ENCODE measurements around the gene USP48. TPM values are rescaled to one million over a fixed set of nuclear protein-coding genes. Genes with fewer than 3 reads are reported as not detected.
A peak's percentile ranks its signal among the peaks of the same experiment; 100 is the strongest.
"Not testable (repeated sequence)": the region's sequence is repeated elsewhere in the genome, so short reads cannot be mapped to it uniquely, and the experiment has no call there.

USP48 gene
- total and polyA plus RNA-seq, 7 donors = 12.6 to 77.0 (median 47.1) TPM

DNA sequence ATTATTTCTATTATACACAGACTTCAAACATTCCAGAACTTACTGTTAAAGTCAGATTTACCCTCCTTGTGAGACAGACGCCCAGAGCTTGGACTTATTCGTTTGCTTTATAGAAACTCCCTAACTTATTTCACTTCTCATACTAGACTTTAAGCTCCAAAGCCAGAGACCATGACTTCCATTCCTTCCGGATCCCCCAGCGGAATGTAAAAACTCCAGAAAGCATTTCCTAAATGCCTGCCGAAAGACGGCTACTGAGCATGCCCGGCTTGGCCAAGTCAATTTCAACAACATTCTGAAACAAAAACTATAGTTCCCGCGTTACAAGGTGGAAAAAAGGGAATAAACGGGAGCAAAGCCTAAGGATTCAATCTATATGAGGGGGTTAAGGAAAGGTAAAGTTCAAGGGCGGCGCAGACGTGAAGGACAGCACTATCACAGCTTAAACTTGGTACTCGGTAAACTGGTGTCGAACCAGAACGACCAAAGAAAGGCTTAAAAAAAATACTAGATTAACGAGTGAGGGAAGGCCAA, 1.1 kb downstream of the USP48 start:
- Histone ChIP-seq H3K36me3 (no peaks in the 10 kb centered on the region), H3K27ac (peak overlapping the region; percentile 96 to 100 (median 99)), H3K9me3 (no peaks in the 10 kb centered on the region), H3K4me1 (peaks cover 0 to 31% (median 24%) of the 10 kb centered on the region in 4 donors), H3K27me3 (no peaks in the 10 kb centered on the region), H3K4me3 (peak overlapping the region; percentile 84 to 97 (median 94))
- TF ChIP-seq EP300 (IDR thresholded peaks at IDR 0.05) (no peak), POLR2AphosphoS5 (IDR thresholded peaks at IDR 0.05) (no peak), POLR2A (IDR thresholded peaks at IDR 0.05) (no peak)
- TF ChIP-seq, protein P1, sequence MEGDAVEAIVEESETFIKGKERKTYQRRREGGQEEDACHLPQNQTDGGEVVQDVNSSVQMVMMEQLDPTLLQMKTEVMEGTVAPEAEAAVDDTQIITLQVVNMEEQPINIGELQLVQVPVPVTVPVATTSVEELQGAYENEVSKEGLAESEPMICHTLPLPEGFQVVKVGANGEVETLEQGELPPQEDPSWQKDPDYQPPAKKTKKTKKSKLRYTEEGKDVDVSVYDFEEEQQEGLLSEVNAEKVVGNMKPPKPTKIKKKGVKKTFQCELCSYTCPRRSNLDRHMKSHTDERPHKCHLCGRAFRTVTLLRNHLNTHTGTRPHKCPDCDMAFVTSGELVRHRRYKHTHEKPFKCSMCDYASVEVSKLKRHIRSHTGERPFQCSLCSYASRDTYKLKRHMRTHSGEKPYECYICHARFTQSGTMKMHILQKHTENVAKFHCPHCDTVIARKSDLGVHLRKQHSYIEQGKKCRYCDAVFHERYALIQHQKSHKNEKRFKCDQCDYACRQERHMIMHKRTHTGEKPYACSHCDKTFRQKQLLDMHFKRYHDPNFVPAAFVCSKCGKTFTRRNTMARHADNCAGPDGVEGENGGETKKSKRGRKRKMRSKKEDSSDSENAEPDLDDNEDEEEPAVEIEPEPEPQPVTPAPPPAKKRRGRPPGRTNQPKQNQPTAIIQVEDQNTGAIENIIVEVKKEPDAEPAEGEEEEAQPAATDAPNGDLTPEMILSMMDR (IDR thresholded peaks at IDR 0.05) = no peak
- WGBS, 2 donors = 1% methylated on average over 17 of the region's 17 CpGs
- intact Hi-C loops (cut with DNase I) = loop anchor here (2.0 to 5.0 kb wide), 2 partner anchors 183 to 245 kb away; no protein-coding TSS in a partner anchor
- DNase-seq = peak; percentile 28

DNA sequence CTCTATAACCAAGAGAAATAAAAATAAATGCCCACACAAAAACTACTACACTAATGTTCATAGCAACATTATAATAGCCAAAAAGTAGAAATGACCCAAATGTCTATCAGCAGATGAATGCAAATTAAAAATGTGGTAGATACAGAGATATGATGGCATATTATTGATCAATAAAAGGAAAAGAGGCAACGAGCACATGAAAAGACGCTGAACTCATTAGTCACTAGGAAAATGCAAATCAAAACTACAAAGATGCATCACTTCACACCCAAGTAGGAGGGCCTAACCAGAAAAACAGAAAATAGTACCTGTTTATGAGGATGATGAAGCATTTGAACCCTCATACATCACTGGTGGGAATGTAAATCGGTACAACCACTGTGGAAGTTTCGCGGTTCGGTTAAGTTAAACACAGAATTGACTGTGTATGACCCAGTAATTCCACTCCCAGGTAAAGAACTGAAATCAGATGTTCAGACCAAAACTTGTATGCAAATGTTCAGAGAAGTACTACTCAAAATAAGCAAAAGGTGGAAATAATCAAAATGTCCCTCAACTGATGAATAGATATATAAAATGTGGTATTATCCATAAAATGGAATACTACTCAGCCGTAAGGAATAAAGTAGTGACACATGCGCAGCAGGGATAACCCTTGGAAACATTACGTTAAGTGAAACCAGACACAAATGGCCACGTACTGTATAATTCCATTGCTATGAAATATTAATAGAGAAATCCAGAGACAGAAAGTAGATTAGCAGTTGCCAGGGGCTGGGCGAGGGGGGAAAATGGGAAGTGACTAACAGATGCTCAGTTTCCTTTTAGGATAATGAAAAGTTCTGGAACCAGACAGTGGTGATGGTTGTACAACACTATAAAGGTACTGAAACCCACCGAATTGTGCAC, 3.1 kb downstream of the USP48 start:
- no peak for DNase-seq
- Histone ChIP-seq H3K36me3 (no peaks in the 10 kb centered on the region), H3K4me1 (peaks cover 0 to 40% (median 33%) of the 10 kb centered on the region in 4 donors), H3K27ac (no peak overlapping the region), H3K9me3 (no peaks in the 10 kb centered on the region), H3K27me3 (no peaks in the 10 kb centered on the region), H3K4me3 (no peak overlapping the region)
- TF ChIP-seq POLR2A (IDR thresholded peaks at IDR 0.05) (no peak), POLR2AphosphoS5 (IDR thresholded peaks at IDR 0.05) (no peak), EP300 (IDR thresholded peaks at IDR 0.05) (no peak)
- TF ChIP-seq, protein P1 (IDR thresholded peaks at IDR 0.05) = no peak
- intact Hi-C loops (cut with DNase I) = loop anchor here (5.0 kb wide), 1 partner anchor 247 kb away; no protein-coding TSS in a partner anchor
- 75 to 87% methylated on average over 12 of the region's 12 CpGs for WGBS, 2 donors

DNA sequence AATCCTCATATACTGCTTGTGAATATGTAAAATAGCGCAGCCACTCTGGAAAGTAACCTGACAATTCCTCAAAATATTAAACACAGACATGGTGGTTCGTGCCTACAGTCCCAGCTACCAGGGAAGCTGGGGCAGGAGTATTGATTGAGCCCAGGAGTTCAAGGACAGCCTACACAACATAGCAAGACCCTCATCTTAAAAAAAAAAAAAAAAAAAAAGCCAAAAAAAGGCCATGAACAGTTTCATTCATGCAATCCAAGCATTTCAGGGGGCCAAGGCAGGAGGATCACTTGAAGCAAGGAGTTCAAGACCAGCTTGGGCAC, 4.6 kb downstream of the USP48 start:
- WGBS, 2 donors = 96 to 97% methylated on average over 2 of the region's 2 CpGs
- intact Hi-C loops (cut with DNase I) = no loop called here
- Histone ChIP-seq H3K9me3 (no peaks in the 10 kb centered on the region), H3K27me3 (no peaks in the 10 kb centered on the region), H3K4me3 (no peak overlapping the region), H3K36me3 (no peaks in the 10 kb centered on the region), H3K27ac (no peak overlapping the region), H3K4me1 (peaks cover 0 to 36% (median 32%) of the 10 kb centered on the region in 4 donors)
- TF ChIP-seq, protein P1 (IDR thresholded peaks at IDR 0.05) = no peak
- TF ChIP-seq POLR2AphosphoS5 (IDR thresholded peaks at IDR 0.05) (no peak), POLR2A (IDR thresholded peaks at IDR 0.05) (no peak), EP300 (IDR thresholded peaks at IDR 0.05) (no peak)
- DNase-seq = no peak

DNA sequence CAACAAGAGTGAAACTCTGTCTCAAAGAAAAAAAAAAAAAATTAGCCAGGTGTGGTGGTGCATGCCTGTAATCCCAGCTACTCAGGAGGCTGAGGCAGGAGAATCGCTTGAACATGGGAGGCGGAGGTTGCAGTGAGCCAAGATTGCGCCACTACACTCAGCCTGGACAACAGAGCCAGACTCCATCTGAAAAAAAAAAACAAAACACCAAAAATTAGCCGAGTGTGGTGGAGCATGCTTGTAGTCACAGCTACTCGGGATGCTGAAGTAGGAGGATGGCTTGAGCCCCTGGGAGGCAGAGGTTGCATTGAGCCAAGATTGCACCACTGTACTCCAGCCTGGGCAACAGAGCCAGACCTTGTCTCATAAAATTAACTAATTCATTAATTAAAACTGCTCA, 6.0 kb downstream of the USP48 start:
- H3K4me3 ChIP-seq; H3K27ac ChIP-seq; DNase-seq; H3K36me3 ChIP-seq; intact Hi-C loops (cut with DNase I); H3K9me3 ChIP-seq; H3K27me3 ChIP-seq: not testable (repeated sequence)
- peaks cover 0 to 35% (median 29%) of the 10 kb centered on the region in 4 donors for H3K4me1 ChIP-seq
- 87% methylated on average over 5 of the region's 5 CpGs for WGBS, 2 donors

DNA sequence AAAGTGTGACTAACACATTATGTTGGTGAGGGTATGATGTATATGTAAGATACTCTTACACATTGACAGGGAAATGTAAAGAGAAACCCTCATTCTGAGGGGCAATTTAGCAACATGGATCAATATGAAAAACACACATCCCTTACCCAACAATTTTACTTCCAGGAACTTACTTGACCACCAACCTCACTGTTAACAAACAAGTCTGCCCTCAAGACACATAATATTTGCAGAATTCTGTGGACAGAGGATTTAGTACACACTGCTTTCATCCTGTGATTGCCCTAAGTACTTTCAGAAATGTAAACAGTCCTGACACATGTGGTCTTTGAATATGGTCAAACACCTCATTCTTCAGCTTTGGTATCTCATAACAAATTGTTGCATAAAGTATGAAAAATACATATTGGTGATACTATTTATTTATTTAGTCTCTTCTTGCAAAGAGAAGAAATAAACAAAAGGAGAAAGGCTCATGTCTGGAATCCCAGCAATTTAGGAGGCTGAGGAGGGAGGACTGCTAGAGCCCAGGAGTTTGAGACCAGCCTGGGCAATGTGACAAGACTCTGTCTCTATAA, 6.9 kb downstream of the USP48 start:
- intact Hi-C loops (cut with DNase I) = no loop called here
- Histone ChIP-seq H3K27me3 (no peaks in the 10 kb centered on the region), H3K4me1 (peaks cover 0 to 26% (median 20%) of the 10 kb centered on the region in 4 donors), H3K4me3 (no peak overlapping the region), H3K36me3 (no peaks in the 10 kb centered on the region), H3K9me3 (no peaks in the 10 kb centered on the region), H3K27ac (peak overlapping the region in 1 of 4 donors; percentile 42)
- DNase-seq = no peak
- TF ChIP-seq POLR2A (IDR thresholded peaks at IDR 0.05) (no peak), POLR2AphosphoS5 (IDR thresholded peaks at IDR 0.05) (no peak), EP300 (IDR thresholded peaks at IDR 0.05) (no peak)
- TF ChIP-seq, protein P1 (IDR thresholded peaks at IDR 0.05) = no peak
